Neural cell (in vitro differentiated cells): ENCODE results near the gene OR4E1.
"Not testable (repeated sequence)": the region's sequence is repeated elsewhere in the genome, so short reads cannot be mapped to it uniquely, and the experiment has no call there.

Experiments
- CTCF ChIP-seq: fragments of 450-650 bp; IDR thresholded peaks from 2 replicates; pipeline ENCODE4 v1.5.1; 2014; ENCODE audit warnings: antibody characterized with exemption, mild to moderate bottlenecking, moderate library complexity; ENCODE audit not compliant: poor library complexity, severe bottlenecking
- MXI1 ChIP-seq: fragments of 450-650 bp; conservative IDR thresholded peaks from 2 replicates; pipeline ENCODE4 v1.6.1; 2014; ENCODE audit warnings: antibody characterized with exemption, mild to moderate bottlenecking; ENCODE audit not compliant: poor library complexity, severe bottlenecking
- RAD21 ChIP-seq: fragments of 450-650 bp; conservative IDR thresholded peaks from 2 replicates; pipeline ENCODE4 v1.6.1; 2014; ENCODE audit warnings: antibody characterized with exemption, mild to moderate bottlenecking, moderate library complexity
- SMC3 ChIP-seq: fragments of 450-650 bp; conservative IDR thresholded peaks from 2 replicates; pipeline ENCODE4 v1.6.1; 2014; ENCODE audit warnings: antibody characterized with exemption, mild to moderate bottlenecking, moderate library complexity; ENCODE audit not compliant: poor library complexity
- TAF1 ChIP-seq: IDR thresholded peaks from 2 replicates; pipeline ENCODE4 v1.6.1; 2012; ENCODE audit warnings: low read depth

DNA sequence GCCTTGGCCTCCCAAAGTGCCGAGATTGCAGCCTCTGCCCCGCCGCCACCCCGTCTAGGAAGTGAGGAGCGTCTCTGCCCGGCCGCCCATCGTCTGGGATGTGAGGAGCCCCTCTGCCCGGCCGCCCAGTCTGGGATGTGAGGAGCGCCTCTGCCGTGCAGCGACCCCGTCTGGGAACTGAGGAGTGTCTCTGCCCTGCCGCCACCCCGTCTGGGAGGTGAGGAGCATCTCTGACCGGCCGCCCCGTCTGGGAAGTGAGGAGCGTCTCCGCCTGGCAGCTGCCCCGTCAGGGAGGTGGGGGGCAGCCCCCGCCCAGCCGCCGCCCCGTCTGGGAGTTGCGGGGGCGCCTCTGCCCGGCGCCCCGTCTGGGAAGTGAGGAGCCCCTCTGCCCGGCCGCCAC is 24.0 kb upstream of the OR4E1 start:
- TF ChIP-seq CTCF, SMC3, MXI1, TAF1, RAD21: not testable (repeated sequence)
